ENCODE measurements around the gene PIK3R6.

The PIK3R6 gene

DNA sequence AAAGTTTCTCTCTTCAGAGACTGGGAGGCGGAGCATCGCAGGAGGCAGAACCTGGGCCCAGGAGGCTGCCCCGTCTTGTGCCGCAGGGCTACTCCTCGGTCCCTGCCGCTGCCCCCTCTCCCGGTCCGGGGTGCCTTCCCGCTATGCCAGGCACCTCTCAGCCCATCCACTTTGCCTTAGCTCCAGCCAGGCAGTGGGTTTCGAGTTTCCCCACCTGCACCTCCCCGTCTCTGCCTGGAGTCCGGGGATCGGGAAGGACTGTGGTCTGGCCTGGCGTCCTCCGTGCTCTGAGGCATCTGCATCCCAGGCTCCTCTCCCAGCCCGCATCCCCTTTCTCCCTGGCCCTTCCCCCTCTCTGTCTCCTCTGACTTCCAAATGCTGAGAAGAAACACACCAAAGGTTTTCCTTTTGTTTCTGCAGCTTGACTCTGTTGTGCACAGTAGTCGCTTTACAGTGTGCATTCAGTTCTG is 26.8 kb upstream of the PIK3R6 start:
- no peaks in the 10 kb centered on the region for H3K9me3 ChIP-seq (ENCODE audit: low read length)
- no peak overlapping the region for H3K4me3 ChIP-seq (ENCODE audit: low read depth, low read length, poor library complexity, severe bottlenecking)
- H3K79me2 ChIP-seq (ENCODE audit: insufficient read depth, low read length), result no peaks in the 10 kb centered on the region
- H3K9me2 ChIP-seq (ENCODE audit: low read depth, low read length), result no peaks in the 10 kb centered on the region
- no peak overlapping the region for H3K4me2 ChIP-seq (ENCODE audit: low read length)
- H3K9ac ChIP-seq (ENCODE audit: low read length), result no peak overlapping the region
- H2AFZ ChIP-seq (ENCODE audit: low read length), result no peak overlapping the region
- H4K20me1 ChIP-seq (ENCODE audit: insufficient read depth, low read length), result no peaks in the 10 kb centered on the region
- no peaks in the 10 kb centered on the region for H3K36me3 ChIP-seq (ENCODE audit: insufficient read depth, low read length)
- TF ChIP-seq EZH2 (IDR thresholded peaks at IDR 0.05; ENCODE audit: borderline replicate concordance, low read length), result no peak
- TF ChIP-seq, protein P1, sequence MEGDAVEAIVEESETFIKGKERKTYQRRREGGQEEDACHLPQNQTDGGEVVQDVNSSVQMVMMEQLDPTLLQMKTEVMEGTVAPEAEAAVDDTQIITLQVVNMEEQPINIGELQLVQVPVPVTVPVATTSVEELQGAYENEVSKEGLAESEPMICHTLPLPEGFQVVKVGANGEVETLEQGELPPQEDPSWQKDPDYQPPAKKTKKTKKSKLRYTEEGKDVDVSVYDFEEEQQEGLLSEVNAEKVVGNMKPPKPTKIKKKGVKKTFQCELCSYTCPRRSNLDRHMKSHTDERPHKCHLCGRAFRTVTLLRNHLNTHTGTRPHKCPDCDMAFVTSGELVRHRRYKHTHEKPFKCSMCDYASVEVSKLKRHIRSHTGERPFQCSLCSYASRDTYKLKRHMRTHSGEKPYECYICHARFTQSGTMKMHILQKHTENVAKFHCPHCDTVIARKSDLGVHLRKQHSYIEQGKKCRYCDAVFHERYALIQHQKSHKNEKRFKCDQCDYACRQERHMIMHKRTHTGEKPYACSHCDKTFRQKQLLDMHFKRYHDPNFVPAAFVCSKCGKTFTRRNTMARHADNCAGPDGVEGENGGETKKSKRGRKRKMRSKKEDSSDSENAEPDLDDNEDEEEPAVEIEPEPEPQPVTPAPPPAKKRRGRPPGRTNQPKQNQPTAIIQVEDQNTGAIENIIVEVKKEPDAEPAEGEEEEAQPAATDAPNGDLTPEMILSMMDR (IDR thresholded peaks at IDR 0.05; ENCODE audit: low read length), result no peak
- H3K27me3 ChIP-seq (ENCODE audit: insufficient read depth, low read length), result no peaks in the 10 kb centered on the region
- peaks cover 12% of the 10 kb centered on the region for H3K4me1 ChIP-seq (ENCODE audit: insufficient read depth, low read length, severe bottlenecking)
- no peak overlapping the region for H3K27ac ChIP-seq (ENCODE audit: low read depth, low read length, poor library complexity, severe bottlenecking)
- H3F3A ChIP-seq (ENCODE audit: insufficient read depth, low read length), result no peaks in the 10 kb centered on the region

DNA sequence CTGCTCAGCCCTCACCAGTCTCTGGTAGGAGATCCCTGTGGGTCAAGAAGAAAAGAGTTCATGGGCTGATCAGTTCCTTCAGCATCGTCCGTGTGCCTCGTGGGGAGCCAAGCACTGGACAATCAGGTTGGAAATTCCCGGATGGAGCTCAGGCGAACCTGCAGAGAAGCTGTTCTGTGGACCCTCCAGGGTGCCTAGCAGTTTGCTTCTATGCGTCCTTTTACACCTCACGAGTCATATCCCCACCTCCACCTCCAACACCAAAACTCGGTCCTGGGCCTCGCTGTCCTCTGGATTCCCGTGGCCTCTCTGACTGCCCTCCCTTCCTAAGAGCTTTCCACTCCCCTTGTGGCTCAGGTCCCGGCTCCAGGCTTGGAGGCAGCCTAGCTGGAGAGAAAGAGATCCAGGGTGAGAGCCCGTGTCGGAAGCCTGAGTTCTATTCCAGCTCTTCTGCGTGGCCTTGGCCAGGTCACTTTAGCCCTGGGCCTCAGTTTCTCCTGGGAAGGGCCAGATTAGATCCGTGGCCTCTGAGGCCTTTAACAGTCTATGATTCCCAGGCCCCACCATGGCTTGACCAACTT is 26.2 kb upstream of the PIK3R6 start:
- Histone ChIP-seq H3K4me3 (ENCODE audit: low read depth, low read length, poor library complexity, severe bottlenecking) (no peak overlapping the region), H4K20me1 (ENCODE audit: insufficient read depth, low read length) (no peaks in the 10 kb centered on the region), H3K79me2 (ENCODE audit: insufficient read depth, low read length) (no peaks in the 10 kb centered on the region), H3K27ac (ENCODE audit: low read depth, low read length, poor library complexity, severe bottlenecking) (no peak overlapping the region), H3K27me3 (ENCODE audit: insufficient read depth, low read length) (no peaks in the 10 kb centered on the region), H3K36me3 (ENCODE audit: insufficient read depth, low read length) (no peaks in the 10 kb centered on the region), H3K9me3 (ENCODE audit: low read length) (no peaks in the 10 kb centered on the region), H3K4me2 (ENCODE audit: low read length) (no peak overlapping the region), H3F3A (ENCODE audit: insufficient read depth, low read length) (no peaks in the 10 kb centered on the region), H3K4me1 (ENCODE audit: insufficient read depth, low read length, severe bottlenecking) (peaks cover 6% of the 10 kb centered on the region), H3K9me2 (ENCODE audit: low read depth, low read length) (no peaks in the 10 kb centered on the region), H3K9ac (ENCODE audit: low read length) (no peak overlapping the region), H2AFZ (ENCODE audit: low read length) (no peak overlapping the region)
- TF ChIP-seq, protein P1 (IDR thresholded peaks at IDR 0.05; ENCODE audit: low read length), result no peak
- no peak for TF ChIP-seq EZH2 (IDR thresholded peaks at IDR 0.05; ENCODE audit: borderline replicate concordance, low read length)

DNA sequence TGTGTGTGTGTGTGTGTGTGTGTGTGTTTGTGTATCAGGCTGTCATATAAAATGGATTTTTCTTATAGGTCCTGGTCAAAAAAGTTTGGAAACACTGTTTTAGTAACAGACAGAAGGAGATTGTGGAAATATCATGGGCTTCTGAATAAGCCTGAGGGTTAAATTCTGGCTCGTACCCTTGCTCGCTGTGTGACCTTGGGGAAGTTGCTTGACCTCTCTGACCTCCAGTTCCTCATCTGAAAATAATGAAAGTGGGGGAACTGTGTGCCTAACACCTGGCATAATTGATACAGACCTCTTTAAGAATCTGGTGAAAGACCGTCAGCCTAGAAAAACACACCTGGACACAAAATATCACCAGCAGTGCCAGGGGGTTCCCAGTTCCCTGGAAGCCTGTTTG is 25.6 kb upstream of the PIK3R6 start:
- H3K27ac ChIP-seq (ENCODE audit: low read depth, low read length, poor library complexity, severe bottlenecking), result no peak overlapping the region
- no peaks in the 10 kb centered on the region for H3K9me2 ChIP-seq (ENCODE audit: low read depth, low read length)
- H3K4me3 ChIP-seq (ENCODE audit: low read depth, low read length, poor library complexity, severe bottlenecking), result no peak overlapping the region
- no peak overlapping the region for H3K4me2 ChIP-seq (ENCODE audit: low read length)
- no peaks in the 10 kb centered on the region for H3F3A ChIP-seq (ENCODE audit: insufficient read depth, low read length)
- no peaks in the 10 kb centered on the region for H3K79me2 ChIP-seq (ENCODE audit: insufficient read depth, low read length)
- no peaks in the 10 kb centered on the region for H3K36me3 ChIP-seq (ENCODE audit: insufficient read depth, low read length)
- H3K9ac ChIP-seq (ENCODE audit: low read length), result no peak overlapping the region
- H4K20me1 ChIP-seq (ENCODE audit: insufficient read depth, low read length), result no peaks in the 10 kb centered on the region
- H3K4me1 ChIP-seq (ENCODE audit: insufficient read depth, low read length, severe bottlenecking), result no peaks in the 10 kb centered on the region
- H2AFZ ChIP-seq (ENCODE audit: low read length), result no peak overlapping the region
- TF ChIP-seq, protein P1 (IDR thresholded peaks at IDR 0.05; ENCODE audit: low read length), result no peak
- no peak for TF ChIP-seq EZH2 (IDR thresholded peaks at IDR 0.05; ENCODE audit: borderline replicate concordance, low read length)
- H3K27me3 ChIP-seq (ENCODE audit: insufficient read depth, low read length), result no peaks in the 10 kb centered on the region
- H3K9me3 ChIP-seq (ENCODE audit: low read length), result no peaks in the 10 kb centered on the region

Measured in OCI-LY1 (cell line).